22Rv1 (cell line): ENCODE results near the gene SCFD2.

Experiments used
- CTCF ChIP-seq: fragments of 450-650 bp; IDR thresholded peaks from 2 replicates; pipeline ENCODE4 v1.5.1; 2017; ENCODE audit warnings: mild to moderate bottlenecking
- ZFX ChIP-seq: fragments of 450-650 bp; IDR thresholded peaks from 2 replicates; pipeline ENCODE4 v1.6.1; 2017; ENCODE audit warnings: antibody characterized with exemption, borderline replicate concordance

- TF ChIP-seq CTCF (no peak), ZFX (no peak)
These were observed 265.2 kb downstream of the SCFD2 start for GRCh38 chr4:53100501-53101190.
